Forelimb muscle (tissue), 1 donor: ENCODE results near the gene CYTL1. TPM values are rescaled to one million over a fixed set of nuclear protein-coding genes. Genes with fewer than 3 reads are reported as not detected.
"Not testable (repeated sequence)": the region's sequence is repeated elsewhere in the genome, so short reads cannot be mapped to it uniquely, and the experiment has no call there.

Source experiments
- DNase-seq: peaks from one replicate; pipeline ENCODE4 v3.0.0-alpha.2; 2013; ENCODE audit warnings: low read depth
- polyA plus RNA-seq: library from polyadenylated mRNA; unstranded; fragments of 120-200 nt; gene quantifications from one replicate; pipeline ENCODE4 v1.2.1, GENCODE V29; 2013; ENCODE audit not compliant: insufficient read length

CYTL1 gene
- polyA plus RNA-seq, 1 donor = 6.4 TPM

DNA sequence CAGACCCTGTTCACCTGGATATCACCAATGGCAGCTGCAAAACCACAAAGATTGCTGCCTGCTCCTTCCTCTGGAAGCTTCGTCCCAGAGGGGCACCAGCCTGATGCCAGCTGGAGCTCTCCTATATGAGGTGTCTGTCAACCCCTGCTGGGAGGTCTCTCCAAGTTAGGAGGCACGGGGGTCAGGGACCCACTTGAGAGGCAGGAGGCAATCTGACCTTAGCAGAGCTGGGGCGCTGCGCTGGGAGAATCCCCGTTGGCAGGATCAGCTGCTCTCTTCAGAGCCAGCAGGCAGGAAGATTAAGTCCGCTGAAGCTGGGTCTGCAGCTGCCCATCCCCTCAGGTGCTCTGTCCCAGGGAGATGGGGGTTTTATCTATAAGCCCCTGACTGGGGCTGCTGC, 17.6 kb downstream of the CYTL1 start:
- DNase-seq = not testable (repeated sequence)

DNA sequence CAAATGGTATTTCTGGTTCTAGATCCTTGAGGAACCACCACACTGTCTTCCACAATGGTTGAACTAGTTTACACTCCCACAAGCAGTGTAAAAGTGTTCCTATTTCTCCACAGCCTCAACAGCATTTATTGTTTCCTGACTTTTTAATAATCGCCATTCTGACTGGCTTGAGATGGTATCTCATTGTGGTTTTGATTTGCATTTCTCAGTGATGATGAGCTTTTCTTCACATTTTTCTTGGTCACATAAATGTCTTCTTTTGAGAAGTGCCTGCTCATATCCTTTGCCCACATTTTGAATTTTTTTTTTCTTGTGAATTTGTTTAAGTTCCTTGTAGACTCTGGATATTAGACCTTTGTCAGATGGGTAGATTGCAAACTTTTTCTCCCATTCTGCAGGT, 22.3 kb downstream of the CYTL1 start:
- DNase-seq = not testable (repeated sequence)

DNA sequence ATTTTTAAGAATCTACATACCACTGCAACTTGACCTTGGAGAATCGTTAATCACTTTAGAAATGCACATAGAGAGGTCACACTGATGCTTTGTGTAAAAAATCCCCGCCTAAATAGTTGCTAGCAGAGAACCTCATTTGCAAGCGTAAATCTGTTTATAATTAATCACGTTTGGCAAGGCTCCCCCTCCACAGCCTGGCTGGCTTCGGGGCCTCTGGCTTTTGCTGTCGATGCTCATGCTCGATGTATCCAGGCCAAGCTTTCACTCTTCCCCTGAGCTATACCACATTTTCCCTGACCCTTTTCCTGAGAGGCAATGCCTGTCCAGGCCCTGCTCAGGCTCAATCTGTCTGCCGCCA, 23.4 kb downstream of the CYTL1 start:
- DNase-seq = no peak

DNA sequence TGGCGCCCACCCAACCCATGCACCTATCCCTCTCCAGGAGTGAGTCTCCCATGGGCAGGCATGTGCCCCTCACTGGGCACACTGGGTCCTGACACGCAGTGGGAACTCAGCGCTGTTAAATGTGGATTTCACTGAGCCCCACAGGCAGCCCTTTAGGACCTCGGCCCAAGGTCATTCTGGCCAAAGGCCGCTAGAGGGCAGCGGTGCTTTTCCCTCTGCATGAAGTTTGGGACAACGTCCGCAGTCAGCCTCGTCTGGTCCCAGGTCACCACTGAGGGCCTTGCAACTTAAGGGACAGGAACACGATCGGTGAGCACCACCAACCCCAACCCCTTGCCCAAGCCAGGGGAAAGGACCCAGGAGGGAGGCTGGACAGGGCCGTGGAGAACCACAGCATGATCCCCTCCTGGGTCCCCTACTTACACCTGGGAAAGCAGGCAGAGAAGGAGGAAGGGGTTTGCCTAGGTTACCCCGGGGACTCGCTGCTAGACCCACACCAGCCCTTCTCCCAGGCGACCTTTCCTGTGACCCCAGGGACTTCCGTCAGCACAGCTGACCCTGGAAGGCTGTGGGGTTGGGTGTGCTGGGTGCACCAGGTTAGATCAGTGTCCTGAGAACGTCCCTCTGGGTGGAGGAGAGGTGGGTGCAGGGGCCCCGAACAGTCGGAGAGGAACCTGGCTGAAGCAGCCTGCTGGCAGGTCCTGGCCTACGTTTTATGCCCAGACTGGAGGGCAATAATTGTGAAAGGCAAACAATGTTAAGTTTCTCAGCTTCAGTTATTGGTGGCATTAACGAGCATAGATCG, 24.0 kb downstream of the CYTL1 start:
- DNase-seq = peak; percentile 25

DNA sequence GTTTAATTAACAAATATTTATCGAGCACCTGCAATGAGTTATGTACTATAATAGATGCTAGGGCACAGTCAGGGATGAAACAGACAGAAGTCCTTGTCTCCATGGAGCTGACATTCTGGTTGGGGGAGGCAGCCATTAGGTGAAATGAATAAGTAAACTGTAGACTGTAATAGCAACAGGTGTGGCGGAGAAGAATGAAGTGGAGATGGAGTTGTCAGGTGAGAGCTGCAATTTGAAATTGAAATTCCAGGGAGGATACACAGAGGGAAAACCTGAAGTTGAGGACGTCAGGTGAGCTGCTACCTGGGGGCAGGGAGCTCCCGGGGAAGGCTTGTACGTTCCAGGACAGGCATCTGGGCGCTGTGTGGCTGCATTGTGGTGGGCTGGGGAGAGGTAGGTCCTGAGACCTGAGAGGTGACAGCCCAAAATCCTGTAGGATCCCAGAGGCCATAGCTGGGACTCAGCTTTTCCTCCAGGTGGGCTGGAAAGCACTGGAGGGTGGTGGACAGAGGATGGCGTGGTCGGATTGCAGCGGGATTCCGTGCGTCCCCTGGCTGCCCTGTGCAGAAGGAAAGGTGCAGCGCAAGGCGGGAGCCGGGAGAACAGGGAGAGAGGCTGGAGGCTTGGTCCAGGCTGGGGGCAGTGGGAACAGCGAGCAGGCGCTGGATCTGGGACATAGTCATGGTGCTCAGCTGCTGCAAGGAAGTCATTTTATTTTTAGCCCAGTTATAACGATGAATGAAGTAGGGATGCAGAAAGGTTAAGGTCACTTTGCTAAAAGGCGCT, 24.8 kb downstream of the CYTL1 start:
- no peak for DNase-seq

DNA sequence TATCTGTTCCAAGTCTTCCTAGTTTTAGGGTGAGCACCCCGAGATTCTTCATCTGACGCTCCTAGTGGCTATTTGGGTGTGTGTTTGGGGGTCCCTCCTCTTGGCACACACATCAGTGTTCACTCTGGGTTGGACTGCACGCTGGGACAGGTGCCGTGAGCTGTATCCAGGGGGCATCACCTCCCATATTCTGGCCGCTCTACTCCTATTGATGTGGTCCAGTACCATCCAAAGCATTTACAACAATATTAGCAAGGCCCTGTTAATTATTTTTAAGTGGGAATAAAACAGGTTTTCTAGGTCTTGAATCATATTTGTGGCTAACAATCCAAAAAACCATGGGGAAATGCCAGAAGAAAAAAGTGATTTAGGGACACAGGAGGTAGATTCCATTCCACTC, 26.4 kb downstream of the CYTL1 start:
- no peak for DNase-seq

DNA sequence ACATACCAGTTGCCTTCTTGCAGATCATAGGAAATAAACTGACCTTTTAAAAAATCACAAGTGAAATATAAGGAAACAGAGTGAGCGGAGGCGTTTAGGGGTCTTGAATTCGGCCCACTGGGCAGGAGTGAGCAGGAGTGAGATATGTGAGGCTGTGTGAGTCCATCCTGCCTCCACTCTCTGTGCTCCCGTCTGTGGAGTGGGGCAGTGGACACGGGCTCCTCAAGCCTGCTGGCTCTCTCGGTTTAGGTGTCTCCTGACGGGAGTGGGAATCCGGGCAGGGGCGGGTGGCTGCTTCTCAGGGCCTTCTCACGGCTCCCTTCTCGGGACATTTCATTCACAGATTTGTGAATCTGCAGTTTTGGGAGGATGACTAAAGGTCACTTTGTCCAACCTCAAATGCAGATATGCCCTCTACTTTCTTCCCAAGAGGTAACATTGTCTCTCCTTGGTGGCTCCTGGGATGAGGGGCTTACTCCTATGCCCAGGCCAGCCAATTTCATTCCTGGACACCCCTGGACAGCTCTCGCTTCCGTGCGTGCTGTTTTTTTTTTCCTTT, 27.6 kb downstream of the CYTL1 start:
- no peak for DNase-seq

DNA sequence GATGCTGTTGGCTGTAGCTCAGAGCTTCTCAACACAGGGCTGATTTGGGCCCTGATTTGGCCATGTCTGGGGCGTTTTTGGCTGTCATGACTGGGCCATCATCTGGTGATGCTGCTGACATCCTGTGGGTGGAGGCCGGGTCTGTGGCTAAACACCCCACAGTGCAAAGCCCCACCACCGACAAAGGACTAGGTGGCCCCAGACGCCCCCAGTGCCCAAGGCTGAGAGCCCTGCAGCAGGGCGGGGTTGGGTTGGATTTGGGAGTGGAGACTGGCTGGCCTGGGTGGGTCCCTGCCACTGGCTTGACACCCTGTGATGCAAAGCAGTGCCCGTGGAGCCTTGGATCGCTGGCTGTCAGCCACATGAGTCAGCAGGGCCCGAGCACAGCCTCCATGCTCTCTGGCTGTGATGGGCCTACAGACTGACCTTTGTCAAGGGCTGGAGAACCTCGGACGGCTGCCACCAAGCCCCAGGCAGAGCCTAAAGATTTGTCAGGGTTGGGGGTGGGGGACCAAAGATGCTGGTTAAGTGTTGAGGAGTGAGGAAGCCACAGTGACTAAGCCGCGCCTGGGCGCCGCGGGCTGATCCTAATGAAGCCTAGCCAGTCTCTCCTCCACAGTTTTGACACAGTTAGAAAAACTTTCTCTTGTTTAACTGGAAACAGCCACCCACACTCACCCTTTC, 28.3 kb downstream of the CYTL1 start:
- no peak for DNase-seq

DNA sequence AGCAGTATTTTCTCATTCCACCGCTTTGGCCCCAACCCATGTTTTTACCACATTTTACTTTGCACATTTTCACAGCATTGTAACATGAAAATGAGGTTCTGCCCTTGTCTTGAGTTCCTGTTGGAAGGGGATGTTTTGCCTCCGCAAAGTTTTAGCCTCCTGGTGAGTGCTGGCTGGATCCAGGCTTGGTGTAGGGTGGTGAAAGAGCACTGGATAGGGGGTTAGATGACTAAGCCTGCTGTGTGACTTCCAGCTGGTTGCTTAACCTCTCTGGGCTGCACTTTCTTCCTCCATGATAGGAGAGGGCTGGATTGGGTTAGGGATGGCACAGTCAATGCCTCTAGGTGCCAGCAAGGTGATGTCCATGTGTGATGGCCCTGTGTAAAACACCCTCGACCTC, 28.9 kb downstream of the CYTL1 start:
- no peak for DNase-seq

DNA sequence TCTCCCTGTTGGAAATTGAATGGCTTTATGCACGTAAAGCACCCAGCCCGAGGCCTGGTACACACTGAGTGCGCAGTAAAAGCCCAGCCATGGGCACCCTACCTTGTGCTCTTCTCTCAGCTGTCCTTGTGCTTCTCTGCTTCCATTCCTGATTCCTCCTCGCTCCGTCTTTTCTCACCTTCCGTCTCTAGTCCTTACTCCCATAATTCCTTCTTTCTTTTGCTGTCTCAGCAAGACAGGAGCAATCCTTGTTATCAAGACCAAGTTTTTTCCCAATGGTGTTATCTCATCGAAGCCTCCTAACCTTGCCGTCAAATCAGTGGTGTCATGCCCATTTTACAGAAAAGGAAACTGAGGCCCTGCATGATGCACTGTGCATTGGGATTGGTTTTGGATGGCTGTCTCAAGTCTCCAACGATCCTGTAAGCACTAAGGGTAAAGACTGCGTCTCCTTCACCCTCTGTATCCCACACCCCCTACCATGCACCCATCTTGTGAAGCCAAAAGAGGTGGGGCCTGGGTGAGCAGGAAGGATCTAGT, 30.1 kb downstream of the CYTL1 start:
- DNase-seq = no peak

DNA sequence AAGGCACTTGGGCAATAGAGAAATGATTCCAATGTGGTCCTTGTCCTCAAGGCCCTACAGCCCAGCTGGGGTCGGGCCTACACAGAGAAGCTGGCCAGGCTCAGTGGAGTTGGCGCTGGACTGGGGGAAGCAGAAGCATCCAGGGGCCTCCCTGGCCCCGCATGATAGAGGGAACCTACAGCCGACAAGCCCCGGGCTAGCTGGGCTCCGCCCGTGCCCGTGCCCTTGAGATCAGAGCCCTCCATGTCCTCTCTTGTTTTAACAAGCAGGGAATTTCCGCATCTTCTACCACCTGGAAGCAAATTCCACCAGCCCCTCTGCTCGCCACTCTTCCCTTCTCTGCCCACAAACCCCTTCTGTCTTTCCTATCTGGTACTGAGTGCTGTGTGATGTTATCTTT, 31.6 kb downstream of the CYTL1 start:
- no peak for DNase-seq

DNA sequence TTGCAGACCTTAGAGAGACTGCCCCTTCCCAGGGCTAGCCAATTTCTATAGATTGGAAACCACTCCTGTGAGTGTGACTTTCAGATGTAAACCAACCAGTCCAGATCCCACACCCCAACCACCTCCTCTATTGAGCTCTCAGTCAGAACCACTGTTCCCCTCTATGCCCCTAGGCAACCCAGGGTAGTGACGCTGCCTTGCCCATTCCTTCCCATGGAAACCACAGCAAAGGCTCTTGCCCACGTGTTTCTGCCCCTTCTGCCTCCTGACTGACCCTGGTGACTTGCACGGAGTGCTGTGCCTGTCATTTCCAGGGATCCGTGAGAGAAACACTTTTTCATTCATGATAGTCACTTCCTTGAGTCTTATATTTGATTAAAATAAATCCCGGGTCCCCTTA, 32.4 kb downstream of the CYTL1 start:
- DNase-seq = no peak

DNA sequence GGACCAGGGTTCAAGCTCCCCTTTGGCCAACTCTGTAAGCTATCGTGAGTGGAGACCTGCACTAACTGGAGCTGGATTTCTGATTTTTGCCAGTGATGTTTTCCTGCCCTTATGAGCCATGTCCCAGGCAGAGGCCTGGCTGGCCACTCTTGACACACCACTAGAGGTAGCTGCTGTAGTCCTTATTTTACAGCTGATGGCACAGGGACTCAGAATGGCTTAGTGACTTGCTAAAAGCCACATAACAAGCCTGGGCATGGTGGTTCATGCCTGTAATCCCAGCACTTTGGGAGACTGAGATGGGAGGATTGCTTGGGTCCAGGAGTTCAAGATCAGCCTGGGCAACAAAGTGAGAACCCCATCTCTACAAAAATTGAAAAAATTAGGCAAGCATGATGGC, 33.4 kb downstream of the CYTL1 start:
- no peak for DNase-seq

DNA sequence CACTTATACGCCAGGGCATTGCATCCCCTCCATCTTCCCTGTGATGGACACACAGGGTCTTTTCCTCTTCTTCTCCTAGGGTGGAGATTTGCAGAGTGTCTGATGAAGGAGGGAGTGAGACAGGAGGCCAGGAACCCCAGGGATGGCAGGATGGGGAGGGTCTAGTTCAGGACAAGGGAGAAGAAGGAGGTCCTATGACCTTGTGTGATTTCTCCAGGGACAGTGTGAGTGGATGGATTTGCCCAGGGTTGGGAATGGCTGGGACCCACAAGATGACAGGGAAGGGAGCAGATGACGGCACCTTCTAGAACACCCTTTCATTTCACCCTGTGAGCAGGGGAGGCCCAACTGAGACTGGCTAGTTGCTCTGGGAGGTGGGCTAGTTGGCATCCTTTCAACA, 34.2 kb downstream of the CYTL1 start:
- no peak for DNase-seq

DNA sequence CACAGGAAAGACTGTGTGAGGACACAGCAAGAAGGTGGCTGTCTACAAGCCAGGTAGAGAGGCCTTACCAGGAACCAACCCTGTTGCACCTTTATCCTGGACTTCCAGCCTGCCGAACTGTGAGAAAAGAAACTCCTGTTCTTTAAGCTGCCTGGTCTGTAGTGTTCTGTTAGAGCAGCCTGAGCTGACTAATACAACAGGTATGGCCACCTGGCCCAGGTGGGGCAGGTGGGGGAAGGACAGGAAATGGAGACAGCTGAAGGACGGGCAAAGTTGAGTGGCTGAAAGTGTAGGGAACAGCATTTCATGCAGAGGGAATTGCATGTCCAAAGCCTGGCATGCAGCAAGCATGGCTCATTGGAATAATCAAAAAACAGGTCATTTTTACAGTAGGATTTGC, 35.1 kb downstream of the CYTL1 start:
- no peak for DNase-seq

DNA sequence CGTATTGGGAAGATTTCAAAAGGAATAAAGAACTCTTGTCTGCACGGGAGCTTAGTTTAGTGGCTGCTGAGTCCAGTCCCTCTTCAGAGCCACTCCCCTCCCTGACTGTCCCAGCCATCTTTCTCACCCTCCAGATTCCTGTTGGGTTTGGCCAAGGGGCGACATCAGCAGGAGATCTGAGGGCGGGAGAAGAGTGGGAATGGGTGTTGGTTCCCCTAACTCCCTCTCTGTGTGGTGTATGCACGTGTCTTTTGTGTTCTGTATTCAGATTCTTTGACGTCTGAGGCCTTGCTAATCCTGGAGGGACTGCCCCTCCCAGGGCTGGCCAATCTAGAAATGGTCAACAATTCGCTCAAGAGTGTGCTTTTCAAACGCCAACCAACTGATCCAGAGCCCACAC, 37.4 kb downstream of the CYTL1 start:
- DNase-seq = no peak

DNA sequence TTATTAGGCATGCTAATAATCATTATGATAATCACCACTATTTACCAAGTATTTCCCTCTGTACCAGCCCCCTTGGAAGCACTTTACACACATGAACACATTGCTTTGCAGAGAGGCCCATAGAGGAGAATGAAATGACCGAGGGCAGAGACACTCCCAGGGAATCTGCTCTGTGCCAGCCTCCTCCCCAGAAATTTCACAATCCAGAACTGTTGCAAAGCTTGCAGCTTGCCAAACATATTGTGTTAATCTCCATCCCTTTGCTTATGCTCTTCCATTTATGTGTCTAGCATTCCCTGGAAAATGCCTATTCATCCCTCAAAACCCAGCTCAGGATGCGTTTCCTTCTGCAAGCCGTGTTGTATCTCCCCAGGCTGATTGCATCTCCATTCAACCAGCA, 37.8 kb downstream of the CYTL1 start:
- peak; percentile 44 for DNase-seq

DNA sequence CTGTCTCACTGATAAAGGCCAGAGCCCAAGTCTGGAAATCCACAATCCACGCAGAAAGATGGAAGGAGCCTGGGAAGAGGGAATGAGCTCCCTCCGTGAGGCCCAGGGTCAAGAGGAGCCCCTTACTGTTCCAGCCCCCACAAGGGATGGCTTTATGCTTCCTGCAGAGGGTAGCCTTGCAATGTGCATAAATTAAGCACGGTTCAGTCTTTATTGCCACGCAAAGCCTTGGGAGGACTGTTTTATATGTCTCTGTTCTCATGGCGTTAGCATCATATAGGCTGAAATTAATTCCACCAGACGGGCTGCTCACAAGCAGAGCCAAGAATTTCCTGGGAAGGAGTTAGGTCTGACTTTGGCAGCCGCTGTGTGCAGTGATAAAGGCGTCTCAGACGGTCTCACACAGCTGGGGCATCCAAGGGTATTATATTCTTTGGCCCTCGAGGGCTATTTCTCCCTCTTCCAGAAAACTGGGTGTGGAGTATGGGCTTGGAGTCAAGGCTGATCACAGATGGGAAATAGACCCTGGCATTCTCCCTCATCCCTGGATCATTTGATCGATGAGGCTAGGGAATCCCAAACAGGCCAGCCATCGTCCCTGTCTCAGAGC, 38.5 kb downstream of the CYTL1 start:
- DNase-seq = no peak

DNA sequence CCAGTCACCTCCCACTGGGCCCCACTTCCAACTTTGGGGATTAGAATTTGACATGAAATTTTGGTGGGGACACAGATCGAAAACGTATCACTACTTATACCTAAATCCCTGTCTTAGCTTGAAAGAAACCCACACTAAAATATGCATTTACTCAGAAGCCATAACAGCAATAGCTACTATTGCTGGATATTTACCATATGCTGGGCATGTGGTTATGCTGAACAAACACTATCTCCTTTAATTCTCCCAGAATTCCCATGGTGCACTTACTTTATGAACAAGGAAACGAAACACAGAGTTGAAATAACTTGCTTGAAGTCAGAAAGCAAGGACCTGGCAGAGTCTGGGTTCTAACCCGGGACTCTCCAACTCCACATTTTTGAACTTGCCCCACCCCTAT, 39.3 kb downstream of the CYTL1 start:
- no peak for DNase-seq

DNA sequence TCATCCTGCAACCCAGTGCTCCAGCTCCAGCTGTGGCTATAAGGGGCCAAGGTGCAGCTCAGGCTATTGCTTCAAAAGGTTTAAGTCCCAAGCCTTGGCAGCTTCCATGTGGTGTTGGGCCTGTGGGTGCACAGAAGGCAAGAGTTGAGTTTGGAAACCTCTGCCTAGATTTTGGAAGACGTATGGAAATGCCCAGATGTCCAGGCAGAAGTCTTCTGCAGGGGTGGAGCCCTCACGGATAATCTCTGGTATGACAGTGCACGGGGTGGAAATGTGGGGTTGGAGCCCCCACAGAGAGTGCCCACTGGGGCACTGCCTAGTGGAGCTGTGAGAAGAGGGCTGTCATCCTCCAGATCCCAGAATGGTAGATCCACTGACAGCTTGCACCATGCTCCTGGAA, 44.5 kb downstream of the CYTL1 start:
- no peak for DNase-seq

DNA sequence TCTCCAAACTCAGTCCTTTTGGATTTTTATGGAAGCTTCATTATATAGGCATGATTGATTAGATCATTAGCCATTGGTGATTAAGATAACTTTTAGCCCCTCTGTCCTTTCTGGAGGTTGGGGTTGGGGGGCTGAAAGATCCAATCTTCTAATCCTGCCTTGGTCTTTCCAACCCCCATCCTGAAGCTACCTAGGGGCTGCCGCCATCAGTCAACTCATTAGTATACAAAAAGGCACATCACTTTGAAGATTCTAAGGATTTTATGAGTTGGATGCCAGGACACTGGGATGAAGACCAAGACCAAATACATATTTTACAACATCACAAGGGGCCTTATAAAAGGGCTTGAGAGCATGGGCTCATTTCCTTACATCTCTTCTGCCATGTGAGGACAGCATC, 47.5 kb downstream of the CYTL1 start:
- DNase-seq = no peak

DNA sequence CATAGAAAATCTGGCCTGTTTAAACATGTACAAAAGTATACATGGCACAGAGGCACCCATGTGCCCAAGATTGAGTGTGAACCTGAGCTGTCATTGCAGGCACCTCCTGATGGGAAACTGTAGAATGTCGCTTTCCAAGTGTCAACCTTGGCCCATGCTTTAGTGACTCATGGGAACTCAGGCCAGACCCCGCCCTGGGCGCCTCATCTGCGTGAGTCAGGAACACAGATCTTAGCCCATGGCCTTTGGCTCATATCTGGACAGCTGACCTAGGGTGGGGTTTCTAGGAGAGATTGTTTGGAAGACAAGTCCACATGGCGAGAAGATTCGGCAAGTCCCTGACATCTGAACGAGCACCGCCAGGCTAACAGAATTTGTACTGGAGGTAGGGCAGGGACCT, 50.0 kb downstream of the CYTL1 start:
- no peak for DNase-seq
